SU-DHL-6 (cell line): ENCODE measurements around the gene PKNOX2.

ENCODE experiments used
- H2AFZ ChIP-seq: fragments of 200-600 bp; sonication (generic); 2 replicates; pipeline ENCODE4 v1.6.1; 2014; ENCODE audit warnings: low read depth, mild to moderate bottlenecking, moderate library complexity, mixed read lengths, antibody characterized with exemption, low read length; ENCODE audit not compliant: severe bottlenecking
- H3F3A ChIP-seq: fragments of 200-600 bp; shearing (Covaris generic); 2 replicates; pipeline ENCODE4 v1.6.0; 2016; ENCODE audit warnings: antibody characterized with exemption, mild to moderate bottlenecking; ENCODE audit not compliant: insufficient read depth
- H3K27ac ChIP-seq: fragments of 200-600 bp; sonication (generic); 2 replicates; pipeline ENCODE4 v1.5.1; 2016; ENCODE audit warnings: low read depth, mild to moderate bottlenecking, low read length, moderate library complexity, mixed read lengths
- H3K27me3 ChIP-seq: fragments of 200-600 bp; sonication (generic), shearing (Covaris generic); 2 replicates; pipeline ENCODE4 v1.6.0; 2014; ENCODE audit warnings: mild to moderate bottlenecking, low read length
- H3K36me3 ChIP-seq: fragments of 200-600 bp; sonication (generic); 2 replicates; pipeline ENCODE4 v1.6.1; 2014; ENCODE audit warnings: mild to moderate bottlenecking, low read length, mixed read lengths
- H3K4me2 ChIP-seq: fragments of 300-600, 200-600 bp; shearing (Covaris generic), sonication (generic); 2 replicates; pipeline ENCODE4 v1.6.0; 2014; ENCODE audit warnings: low read length, low read depth, mild to moderate bottlenecking; ENCODE audit not compliant: poor library complexity, severe bottlenecking
- H3K4me3 ChIP-seq: fragments of 200-600 bp; sonication (generic); 2 replicates; pipeline ENCODE4 v1.5.1; 2014; ENCODE audit warnings: antibody characterized with exemption, low read length, mild to moderate bottlenecking, mixed read lengths; ENCODE audit not compliant: insufficient read depth, poor library complexity, severe bottlenecking
- H3K79me2 ChIP-seq: fragments of 200-600 bp; sonication (generic); 2 replicates; pipeline ENCODE4 v1.6.1; 2014; ENCODE audit warnings: mild to moderate bottlenecking, low read length, moderate library complexity; ENCODE audit not compliant: insufficient read depth
- H3K9ac ChIP-seq: fragments of 200-600 bp; sonication (generic); 2 replicates; pipeline ENCODE4 v1.7.0; 2014; ENCODE audit warnings: mild to moderate bottlenecking, low read length
- H3K9me2 ChIP-seq: fragments of 200-600 bp; sonication (generic); replicated peaks from 2 replicates; pipeline ENCODE4 v1.6.1; 2014; ENCODE audit warnings: low read length; ENCODE audit not compliant: insufficient read depth
- H3K9me3 ChIP-seq: fragments of 200-600 bp; sonication (generic); 2 replicates; pipeline ENCODE4 v1.6.1; 2014; ENCODE audit warnings: low read length, mixed read lengths; ENCODE audit not compliant: insufficient read depth
- H4K20me1 ChIP-seq: fragments of 200-600 bp; sonication (generic); 2 replicates; pipeline ENCODE4 v1.6.1; 2014; ENCODE audit warnings: low read depth, mild to moderate bottlenecking, antibody characterized with exemption, low read length, moderate library complexity, mixed read lengths
- CTCF ChIP-seq: fragments of 200-600 bp; sonication (generic); IDR thresholded peaks from one replicate; pipeline ENCODE4 v1.5.1; 2017; ENCODE audit warnings: antibody characterized with exemption, mild to moderate bottlenecking, low read length, moderate library complexity; ENCODE audit not compliant: insufficient read depth, poor library complexity, severe bottlenecking
- EZH2phosphoT487 ChIP-seq: fragments of 200-600 bp; sonication (generic), shearing (Covaris generic); conservative IDR thresholded peaks from 2 replicates; pipeline ENCODE4 v1.6.1; 2018; ENCODE audit warnings: mild to moderate bottlenecking, antibody characterized with exemption, low read length, moderate library complexity, mixed read lengths

PKNOX2 gene

GRCh38 chr11:125317416-125317815, 152.9 kb downstream of the PKNOX2 start:
- Histone ChIP-seq H3K9me2 (no peaks in the 10 kb centered on the region), H3K79me2 (no peaks in the 10 kb centered on the region), H3F3A (no peaks in the 10 kb centered on the region), H3K27ac (no peak overlapping the region), H3K27me3 (no peaks in the 10 kb centered on the region), H3K9ac (no peak overlapping the region), H3K36me3 (no peaks in the 10 kb centered on the region), H3K4me2 (no peak overlapping the region), H3K4me3 (no peak overlapping the region), H3K9me3 (no peaks in the 10 kb centered on the region), H2AFZ (no peak overlapping the region), H4K20me1 (no peaks in the 10 kb centered on the region)
- TF ChIP-seq EZH2phosphoT487 = no peak
- TF ChIP-seq CTCF = no peak

- no peaks in the 10 kb centered on the region for H4K20me1 ChIP-seq
- H3K4me3 ChIP-seq = no peak overlapping the region
- H3K9ac ChIP-seq = no peak overlapping the region
- no peak overlapping the region for H2AFZ ChIP-seq
- no peaks in the 10 kb centered on the region for H3K79me2 ChIP-seq
- H3K9me3 ChIP-seq = no peaks in the 10 kb centered on the region
- H3K36me3 ChIP-seq = no peaks in the 10 kb centered on the region
- H3K4me2 ChIP-seq = no peak overlapping the region
- TF ChIP-seq EZH2phosphoT487 (no peak), CTCF (no peak)
- no peaks in the 10 kb centered on the region for H3K9me2 ChIP-seq
- H3K27me3 ChIP-seq = no peaks in the 10 kb centered on the region
- no peak overlapping the region for H3K27ac ChIP-seq
- no peaks in the 10 kb centered on the region for H3F3A ChIP-seq
Observed at GRCh38 chr11:125319649-125320048, 155.1 kb downstream of the PKNOX2 start.

- no peak overlapping the region for H3K4me3 ChIP-seq
- no peak overlapping the region for H3K27ac ChIP-seq
- no peaks in the 10 kb centered on the region for H4K20me1 ChIP-seq
- no peaks in the 10 kb centered on the region for H3F3A ChIP-seq
- H3K79me2 ChIP-seq = no peaks in the 10 kb centered on the region
- H2AFZ ChIP-seq = no peak overlapping the region
- no peaks in the 10 kb centered on the region for H3K36me3 ChIP-seq
- TF ChIP-seq CTCF (no peak), EZH2phosphoT487 (no peak)
- no peaks in the 10 kb centered on the region for H3K27me3 ChIP-seq
- H3K9me2 ChIP-seq = no peaks in the 10 kb centered on the region
- no peak overlapping the region for H3K9ac ChIP-seq
- H3K4me2 ChIP-seq = no peak overlapping the region
- no peaks in the 10 kb centered on the region for H3K9me3 ChIP-seq
Observed at GRCh38 chr11:125320347-125321076, 156.0 kb downstream of the PKNOX2 start.
